HepG2 (cell line): ENCODE measurements around the gene CXorf65.

Experiments
- CTCF ChIP-seq: sonication (generic); formaldehyde crosslinking; IDR thresholded peaks from 2 replicates; pipeline ENCODE4 v1.5.0; 2020; ENCODE audit warnings: mild to moderate bottlenecking, missing genetic modification reagents, moderate library complexity
- EP300 ChIP-seq, 3 experiments: sonication (generic) in 1 of 3; formaldehyde crosslinking in 1 of 3; IDR thresholded peaks; 2 replicates each; pipeline versions ENCODE4 v1.5.1 to v1.6.1; 2011 to 2020; ENCODE audit warnings: low read depth in 2 of 3, low read length in 2 of 3, borderline replicate concordance in 1 of 3, improper control_type of control experiment in 1 of 3, mild to moderate bottlenecking in 1 of 3, missing genetic modification reagents in 1 of 3, moderate library complexity in 1 of 3
- EZH2 ChIP-seq: conservative IDR thresholded peaks from 2 replicates; pipeline ENCODE4 v1.6.1; 2012; ENCODE audit warnings: mild to moderate bottlenecking, low read depth, low read length, moderate library complexity
- FOXA1 ChIP-seq, 2 experiments: fragments of 450-650 bp in 1 of 2; sonication (generic) in 1 of 2; formaldehyde crosslinking in 1 of 2; IDR thresholded peaks; 2 replicates each; pipeline versions ENCODE4 v1.4.0 to v1.6.1; 2016 to 2020; ENCODE audit warnings: missing genetic modification reagents in 1 of 2
- PTBP1 ChIP-seq: fragments of 200-400 bp; formaldehyde crosslinking; IDR thresholded peaks from 2 replicates; pipeline ENCODE4 v1.6.1; 2018; ENCODE audit warnings: low read length, low read depth; ENCODE audit not compliant: poor library complexity, severe bottlenecking
- SYNCRIP ChIP-seq: fragments of 200-400 bp; formaldehyde crosslinking; IDR thresholded peaks from 2 replicates; pipeline ENCODE4 v1.6.1; 2018; ENCODE audit warnings: mild to moderate bottlenecking, low read depth, low read length; ENCODE audit not compliant: insufficient read depth
- THAP7 ChIP-seq: sonication (generic); formaldehyde crosslinking; IDR thresholded peaks from 2 replicates; pipeline ENCODE4 v1.8.1; 2023; ENCODE audit warnings: mild to moderate bottlenecking, missing genetic modification reagents

GRCh38 chrX:71154641-71155040, 48.1 kb upstream of the CXorf65 start:
- no peak for TF ChIP-seq SYNCRIP
- no peak for TF ChIP-seq FOXA1 (IDR thresholded peaks at IDR 0.05)
- no peak for TF ChIP-seq FOXA1 (CRISPR knock-in tag; IDR thresholded peaks at IDR 0.05)
- TF ChIP-seq EP300 (IDR thresholded peaks at IDR 0.05; ENCODE audit: low read depth in 2 of 2, low read length in 2 of 2), result no peak
- no peak for TF ChIP-seq EP300 (CRISPR knock-in tag; IDR thresholded peaks at IDR 0.05; ENCODE audit: borderline replicate concordance)
- TF ChIP-seq CTCF (CRISPR knock-in tag), result no peak
- TF ChIP-seq EZH2, result no peak
- TF ChIP-seq THAP7, result no peak
- TF ChIP-seq PTBP1, result no peak
